ENCODE results near the gene FAM171A1.
"Not testable (repeated sequence)": the region's sequence is repeated elsewhere in the genome, so short reads cannot be mapped to it uniquely, and the experiment has no call there.

The FAM171A1 gene

DNA sequence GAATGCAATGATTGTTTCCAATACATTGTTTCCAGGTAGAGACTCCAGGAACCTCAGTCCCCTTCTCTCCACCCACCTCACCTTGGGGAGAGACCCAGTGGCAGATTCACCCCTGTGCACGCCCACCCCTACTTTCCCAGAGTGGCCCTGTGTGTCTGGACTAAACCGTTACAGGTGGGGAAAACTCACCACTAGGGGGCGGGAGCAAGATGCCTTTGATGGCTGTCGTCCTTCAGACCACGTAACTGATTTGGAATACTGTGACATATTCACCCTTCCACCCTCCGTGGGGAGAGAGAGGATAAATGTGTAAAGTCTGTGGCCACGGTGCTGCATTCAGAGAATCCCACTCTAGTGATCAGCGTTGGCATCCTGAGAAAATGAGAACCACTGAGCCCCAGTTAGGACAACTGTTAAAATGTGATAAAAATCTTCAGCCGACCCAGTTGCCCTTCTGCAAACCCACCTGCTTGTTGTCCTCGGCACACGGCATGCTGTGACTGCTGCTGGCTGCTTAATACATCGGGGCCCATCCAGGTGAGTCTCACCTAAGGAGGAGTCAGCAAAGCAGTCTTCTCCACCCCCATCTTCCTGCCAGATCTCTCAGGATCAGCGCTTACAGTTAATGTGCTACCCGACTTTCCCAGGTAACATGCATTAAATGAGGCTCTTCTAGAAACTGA, 161.1 kb downstream of the FAM171A1 start:
- DNase-seq (ENCODE audit: low read depth): peak; percentile 78

- DNase-seq (ENCODE audit: low read depth): no peak
These were observed 162.9 kb downstream of the FAM171A1 start for GRCh38 chr10:15208221-15208620.

DNA sequence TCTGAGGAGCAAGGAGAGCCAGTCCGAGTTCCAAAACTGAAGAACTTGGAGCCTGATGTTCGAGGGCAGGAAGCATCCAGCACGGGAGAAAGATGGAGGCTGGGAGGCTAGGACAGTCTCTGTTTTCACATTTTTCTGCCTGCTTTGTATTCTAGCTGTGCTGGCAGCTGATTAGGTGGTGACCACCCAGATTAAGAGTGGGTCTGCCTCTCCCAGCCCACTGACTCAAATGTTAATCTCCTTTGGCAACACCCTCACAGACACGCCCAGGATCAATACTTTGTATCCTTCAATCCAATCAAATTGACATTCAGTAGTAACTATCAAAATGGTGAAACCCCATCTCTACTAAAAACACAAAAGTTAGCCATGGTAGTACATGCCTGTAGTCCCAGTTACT, 163.7 kb downstream of the FAM171A1 start:
- not testable (repeated sequence) for DNase-seq (ENCODE audit: low read depth)

GRCh38 chr10:15202639-15203038, 168.4 kb downstream of the FAM171A1 start:
- no peak for DNase-seq (ENCODE audit: low read depth)

DNA sequence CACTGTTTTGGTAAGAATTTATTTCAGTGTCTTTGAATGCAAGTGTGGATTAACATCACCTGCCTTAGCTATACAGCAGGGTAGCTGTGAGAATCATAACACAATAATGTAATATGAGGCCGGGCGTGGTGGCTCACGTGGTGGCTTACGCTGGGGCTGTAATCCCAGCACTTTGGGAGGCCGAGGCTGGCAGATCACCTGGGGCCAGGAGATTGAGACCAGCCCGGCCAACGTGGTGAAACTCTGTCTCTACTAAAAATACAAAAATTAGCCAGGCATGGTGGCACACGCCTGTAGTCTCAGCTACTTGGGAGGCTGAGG, 168.8 kb downstream of the FAM171A1 start:
- not testable (repeated sequence) for DNase-seq (ENCODE audit: low read depth)

DNA sequence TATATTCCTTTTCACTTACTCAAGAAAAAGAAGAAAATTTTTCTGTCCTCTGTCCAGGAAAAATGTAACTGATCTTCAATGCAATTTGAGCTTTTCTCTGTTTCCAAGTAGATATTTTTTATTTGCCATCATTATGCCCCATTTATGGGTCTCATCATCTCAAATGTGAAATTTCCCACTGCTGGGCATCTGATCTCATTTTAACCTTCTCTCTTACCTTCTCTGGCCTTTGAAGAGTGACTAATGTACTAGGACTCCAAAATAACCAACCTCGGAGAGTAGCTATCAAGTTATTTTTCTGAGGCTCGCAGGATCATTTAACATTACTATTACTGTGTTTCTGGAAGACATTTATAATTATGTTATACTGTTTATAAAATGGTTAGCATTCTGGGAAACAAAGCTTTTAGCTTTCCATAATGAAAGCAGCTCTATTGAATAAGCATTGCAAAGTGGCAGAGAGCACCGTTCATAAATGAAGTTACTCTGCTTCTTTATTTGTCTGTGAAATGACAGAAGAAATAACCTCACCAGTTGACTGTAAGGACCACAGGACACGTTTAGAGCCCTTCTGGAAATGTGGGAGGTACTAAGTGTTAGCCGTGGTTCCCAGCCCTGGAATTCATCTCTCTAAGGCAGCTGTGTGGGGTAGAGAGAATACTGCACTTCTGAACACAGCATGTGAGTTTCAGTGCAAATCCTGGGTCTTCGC, 169.3 kb downstream of the FAM171A1 start:
- DNase-seq (ENCODE audit: low read depth): peak; percentile 77

GRCh38 chr10:15200626-15201025, 170.5 kb downstream of the FAM171A1 start:
- peak; percentile 91 for DNase-seq (ENCODE audit: low read depth)

DNA sequence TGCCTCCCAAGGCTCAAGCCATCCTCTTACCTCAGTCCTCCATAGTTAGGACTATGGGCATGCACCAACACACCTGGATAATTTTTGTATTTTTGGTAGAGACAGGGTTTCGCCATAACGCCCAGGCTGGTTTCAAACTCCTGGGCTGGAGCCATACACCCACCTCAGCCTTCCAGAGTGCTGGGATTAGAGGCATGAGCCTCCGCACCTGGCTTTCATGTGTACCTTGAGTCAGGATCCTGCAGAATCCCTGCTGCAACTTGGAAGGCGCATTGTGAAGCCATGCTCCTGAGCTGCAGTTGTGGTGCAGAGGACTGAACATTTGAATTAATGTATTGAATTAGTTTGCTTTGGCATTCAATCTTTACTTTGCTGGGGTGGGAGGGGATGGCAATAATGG, 173.2 kb downstream of the FAM171A1 start:
- DNase-seq (ENCODE audit: low read depth): no peak

GRCh38 chr10:15197276-15197675, 173.8 kb downstream of the FAM171A1 start:
- peak; percentile 81 for DNase-seq (ENCODE audit: low read depth)

GRCh38 chr10:15196021-15196834, 174.9 kb downstream of the FAM171A1 start:
- peak; percentile 81 for DNase-seq (ENCODE audit: low read depth)

DNA sequence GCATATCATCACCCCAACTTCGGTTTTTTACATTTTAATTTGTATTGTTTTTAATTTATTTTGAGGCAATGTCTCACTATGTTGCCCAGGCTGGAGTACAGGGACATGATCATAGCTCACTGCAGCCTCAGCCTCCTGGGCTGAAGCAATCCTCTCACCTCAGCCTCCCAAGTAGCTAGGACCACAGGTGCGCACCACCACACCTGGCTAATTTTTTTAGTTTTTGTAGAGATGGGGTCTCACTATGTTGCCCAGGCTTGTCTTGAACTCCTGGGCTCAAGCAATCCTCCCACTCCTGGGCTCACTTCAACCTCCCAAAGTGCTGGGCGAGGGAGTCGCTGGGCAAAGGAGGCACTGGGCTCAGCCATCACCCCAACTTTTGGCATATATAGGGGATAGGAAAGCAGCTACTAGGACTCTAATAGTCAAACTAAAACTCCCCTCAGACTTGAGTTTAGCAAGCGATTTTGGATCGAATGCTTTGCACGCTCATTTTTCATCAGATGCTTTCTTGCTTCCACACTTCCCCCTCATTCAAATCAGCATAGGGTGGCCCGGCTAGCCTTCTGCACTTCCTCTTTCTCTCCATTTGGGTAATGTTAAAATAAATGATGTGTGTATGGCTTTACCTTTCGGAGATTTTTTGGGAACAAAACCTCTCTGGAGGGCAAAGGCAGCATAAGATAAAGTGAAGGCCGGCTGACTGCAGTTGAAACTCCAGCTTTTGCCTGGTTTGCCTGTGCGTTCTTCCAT, 181.8 kb downstream of the FAM171A1 start:
- DNase-seq (ENCODE audit: low read depth): no peak

GRCh38 chr10:15188603-15189002, 182.5 kb downstream of the FAM171A1 start:
- no peak for DNase-seq (ENCODE audit: low read depth)

DNA sequence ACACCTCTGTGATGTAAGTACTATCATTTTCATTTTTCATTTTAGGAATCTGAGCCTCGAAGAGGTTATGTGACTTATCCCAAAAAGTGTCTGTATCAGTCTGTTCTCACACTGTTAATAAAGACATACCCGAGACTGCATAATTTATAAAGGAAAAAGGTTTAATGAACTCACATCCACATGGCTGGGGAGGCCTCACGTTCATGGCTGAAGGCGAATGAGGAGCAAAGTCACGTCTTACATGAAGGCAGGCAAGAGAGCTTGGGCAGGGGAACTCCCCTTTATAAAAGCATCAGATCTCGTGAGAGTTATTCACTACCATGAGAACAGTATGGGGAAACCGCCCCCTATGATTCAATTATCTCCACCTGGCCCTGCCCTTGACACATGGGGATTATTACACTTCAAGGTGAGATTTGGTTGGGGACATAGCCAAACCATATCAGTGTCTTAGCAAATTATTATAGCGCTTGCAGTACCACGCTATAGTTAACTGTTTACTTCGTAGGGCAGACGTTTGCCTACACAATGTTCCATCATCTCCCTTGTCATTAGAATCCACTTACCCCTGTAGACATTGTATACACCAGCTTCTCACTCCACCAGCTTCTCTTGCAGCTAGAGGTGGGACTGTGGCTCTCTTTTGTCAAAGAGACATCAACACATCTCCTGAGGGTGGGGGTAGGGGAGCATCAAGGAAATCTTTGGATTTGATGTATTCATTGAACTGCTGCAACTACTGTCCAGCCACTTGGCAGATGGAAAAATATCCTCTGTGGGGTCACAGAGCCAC, 187.2 kb downstream of the FAM171A1 start:
- no peak for DNase-seq (ENCODE audit: low read depth)

- peak; percentile 74 for DNase-seq (ENCODE audit: low read depth)
These were observed 188.4 kb downstream of the FAM171A1 start for GRCh38 chr10:15182540-15183207.

DNA sequence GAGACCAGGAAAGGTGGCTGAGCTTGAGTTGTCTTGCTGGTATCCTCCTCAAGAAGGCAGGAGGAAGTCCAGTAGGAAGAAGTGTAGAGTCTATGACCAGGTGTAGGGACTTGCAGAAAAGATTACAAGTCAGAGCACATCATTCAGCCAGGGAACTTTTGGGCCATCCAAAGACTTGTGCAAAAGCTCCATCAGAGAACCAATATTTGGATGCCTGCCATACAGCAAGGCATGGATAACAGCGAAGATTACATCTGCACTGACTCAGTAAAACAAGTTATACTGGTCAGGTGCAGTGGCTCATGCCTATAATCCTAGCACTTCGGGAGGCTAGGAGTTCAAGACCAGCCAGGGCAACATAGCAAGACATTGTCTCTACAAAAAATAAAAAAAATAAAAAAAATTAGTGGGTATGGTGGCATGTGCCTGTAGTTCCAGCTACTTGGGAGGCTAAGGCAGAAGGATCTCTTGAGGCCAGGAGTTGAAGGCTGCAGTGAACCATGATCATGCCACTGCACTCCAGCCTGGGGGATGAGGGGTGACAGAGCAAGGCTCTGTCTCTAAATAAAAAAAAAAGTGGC, 189.4 kb downstream of the FAM171A1 start:
- no peak for DNase-seq (ENCODE audit: low read depth)

GRCh38 chr10:15180736-15181135, 190.4 kb downstream of the FAM171A1 start:
- no peak for DNase-seq (ENCODE audit: low read depth)

DNA sequence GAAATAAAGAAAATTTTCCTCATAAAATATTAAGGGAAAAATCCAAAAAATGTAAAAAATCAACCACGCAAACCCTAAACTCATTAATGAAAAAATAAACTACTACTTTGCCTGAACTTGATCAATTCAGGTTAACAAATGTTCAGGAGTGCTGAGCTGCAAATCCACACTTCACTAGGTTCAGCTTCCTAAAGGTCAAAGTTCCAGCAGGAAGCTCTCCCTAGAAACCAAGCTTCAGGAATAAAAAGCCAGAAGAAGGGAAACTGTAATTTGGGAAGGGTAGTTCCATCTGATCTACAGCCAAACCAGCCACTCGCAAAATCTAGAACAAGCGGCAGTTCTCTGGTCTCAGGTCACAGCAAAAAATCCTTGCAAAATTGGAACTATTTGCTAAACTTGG, 194.8 kb downstream of the FAM171A1 start:
- DNase-seq (ENCODE audit: low read depth): no peak

DNA sequence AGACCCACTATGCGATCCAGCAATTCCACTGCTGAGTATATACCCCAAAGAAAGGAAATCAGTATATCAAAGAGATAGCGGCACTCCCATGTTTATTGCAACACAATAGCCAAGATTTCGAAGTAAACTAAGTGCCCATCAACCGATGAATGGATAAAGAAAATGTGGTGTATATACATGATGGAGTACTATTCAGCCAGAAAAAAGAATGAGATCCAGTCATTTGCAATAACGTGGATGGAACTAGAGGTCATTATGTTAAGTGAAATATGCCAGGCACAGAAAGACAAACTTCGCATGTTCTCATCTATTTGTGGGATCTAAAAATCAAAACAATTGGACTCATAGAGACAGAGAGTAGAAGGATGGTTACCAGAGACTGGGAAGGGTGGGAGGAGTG, 195.5 kb downstream of the FAM171A1 start:
- no peak for DNase-seq (ENCODE audit: low read depth)

GRCh38 chr10:15172306-15172840, 198.7 kb downstream of the FAM171A1 start:
- no peak for DNase-seq (ENCODE audit: low read depth)
